HG03139 (cell line): Measurements from ENCODE around the gene ATP1B1.

ENCODE experiments used
- ATAC-seq: cut with Tn5 transposase; IDR thresholded peaks from one replicate; pipeline ENCODE4 v1.9.1; 2021; ENCODE audit not compliant: unreplicated experiment

Gene ATP1B1

DNA sequence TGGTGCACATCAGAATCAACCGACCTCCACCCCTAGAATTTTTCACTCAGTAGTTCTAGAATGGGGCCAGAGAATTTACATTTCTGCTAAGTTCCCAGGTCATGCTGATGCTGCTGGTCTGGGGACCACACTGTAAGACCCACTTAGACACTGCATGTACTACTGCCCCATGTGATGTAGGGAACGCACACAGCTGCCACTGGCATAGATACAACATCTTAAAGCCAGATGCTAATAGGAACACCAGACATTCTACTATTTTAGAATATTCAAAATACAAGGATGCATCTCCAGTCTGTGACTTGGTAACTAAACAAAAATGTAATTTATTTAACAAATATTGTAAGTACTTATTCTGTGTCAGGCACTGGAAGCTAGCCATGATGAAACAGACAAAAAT, 14.1 kb upstream of the ATP1B1 start:
- no peak for ATAC-seq

GRCh38 chr1:169094897-169095569, 11.5 kb upstream of the ATP1B1 start:
- no peak for ATAC-seq

DNA sequence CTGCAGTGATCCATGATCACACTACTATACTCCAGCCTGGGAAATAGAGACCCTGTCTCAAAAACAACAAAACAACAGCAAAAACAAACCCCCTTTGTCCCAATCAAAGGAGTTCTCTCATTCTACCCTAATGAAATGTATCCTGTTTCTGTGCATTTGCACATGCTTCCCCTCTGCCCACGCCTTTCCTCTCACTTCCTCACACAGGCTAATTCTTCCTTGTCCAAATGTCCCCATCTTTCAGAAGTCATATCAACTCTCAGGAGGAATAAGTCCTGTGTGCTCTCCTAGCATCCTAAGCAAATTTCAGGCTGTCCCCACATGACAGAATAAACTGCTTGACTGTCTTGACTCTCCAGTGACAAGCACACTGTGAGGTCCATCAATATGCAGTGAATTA, 8.1 kb upstream of the ATP1B1 start:
- ATAC-seq: no peak

- no peak for ATAC-seq
Observed at GRCh38 chr1:169099561-169099960, 6.9 kb upstream of the ATP1B1 start.

GRCh38 chr1:169100208-169100607, 6.3 kb upstream of the ATP1B1 start:
- no peak for ATAC-seq

DNA sequence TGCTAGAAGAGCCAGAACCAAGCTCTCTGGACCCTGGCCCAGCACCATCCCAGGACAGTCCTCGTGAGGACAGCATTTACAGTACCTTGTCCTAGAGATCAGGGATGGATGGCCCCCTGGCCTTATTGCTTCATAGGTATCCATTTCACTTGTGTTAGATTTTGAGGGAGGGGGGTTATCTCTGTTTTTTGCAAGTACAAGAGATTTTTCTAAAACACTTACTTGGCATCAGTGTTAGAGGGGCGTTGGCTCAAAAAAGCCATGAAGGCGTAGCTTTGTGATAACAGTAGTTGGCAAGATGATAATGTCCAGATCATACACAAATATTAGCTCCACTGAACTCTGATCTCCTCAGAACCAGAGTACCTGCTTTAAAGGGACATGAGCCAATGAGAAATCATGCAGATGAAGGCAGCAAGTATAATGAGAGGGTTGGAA, 5.8 kb upstream of the ATP1B1 start:
- no peak for ATAC-seq

- no peak for ATAC-seq
Observed at GRCh38 chr1:169102567-169102966, 3.9 kb upstream of the ATP1B1 start.

- no peak for ATAC-seq
Observed at GRCh38 chr1:169103002-169103401, 3.5 kb upstream of the ATP1B1 start.

DNA sequence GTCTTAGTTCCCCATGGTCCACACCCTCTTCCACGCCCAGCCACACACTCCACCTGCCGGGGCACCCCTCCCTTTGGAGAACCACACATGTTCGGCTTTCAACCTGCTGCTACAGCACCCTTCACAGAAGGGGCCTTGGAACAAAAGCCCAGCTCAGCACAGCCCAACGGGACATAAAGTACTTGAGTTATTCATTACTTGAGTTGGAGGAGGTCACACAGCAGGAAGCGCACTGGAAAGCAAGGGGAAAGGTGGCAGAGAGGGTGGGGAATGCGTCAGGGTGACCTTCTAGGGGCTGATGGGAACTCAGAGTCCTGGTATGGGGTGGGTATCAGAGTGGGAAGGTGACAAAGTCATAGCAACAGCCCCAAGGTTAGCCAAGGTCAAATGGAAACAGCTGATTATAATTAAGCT, 3.0 kb upstream of the ATP1B1 start:
- no peak for ATAC-seq

GRCh38 chr1:169105087-169105433, 1.4 kb upstream of the ATP1B1 start:
- ATAC-seq: no peak

GRCh38 chr1:169105434-169106094, 926 bp upstream of the ATP1B1 start:
- peak; percentile 31 for ATAC-seq

GRCh38 chr1:169106921-169107602, 572 bp downstream of the ATP1B1 start:
- no peak for ATAC-seq

GRCh38 chr1:169107603-169108208, 1.2 kb downstream of the ATP1B1 start:
- ATAC-seq: no peak

GRCh38 chr1:169108223-169108622, 1.7 kb downstream of the ATP1B1 start:
- no peak for ATAC-seq

- ATAC-seq: peak; percentile 24
Observed at GRCh38 chr1:169108863-169109560, 2.5 kb downstream of the ATP1B1 start.

- ATAC-seq: no peak
Observed at GRCh38 chr1:169109561-169110134, 3.2 kb downstream of the ATP1B1 start.

DNA sequence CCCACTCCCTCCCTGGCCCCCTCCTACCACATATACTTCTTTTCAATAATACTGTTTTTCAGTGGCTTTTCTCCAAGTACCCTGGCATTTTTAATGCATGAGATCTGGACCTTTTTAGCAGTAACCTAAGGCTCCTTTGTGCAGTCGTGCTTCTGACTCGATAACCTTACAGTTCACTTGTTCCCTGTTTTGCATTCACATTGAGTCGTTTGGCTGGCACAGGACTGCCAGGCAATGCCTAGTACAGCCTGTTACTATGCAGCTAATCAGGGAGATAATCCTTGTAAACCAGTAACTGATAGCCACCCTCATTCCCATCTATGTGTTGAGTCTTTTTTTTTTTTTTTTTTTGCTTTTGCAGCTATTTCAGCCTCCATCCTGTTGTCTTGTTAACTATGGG, 3.7 kb downstream of the ATP1B1 start:
- ATAC-seq: no peak

DNA sequence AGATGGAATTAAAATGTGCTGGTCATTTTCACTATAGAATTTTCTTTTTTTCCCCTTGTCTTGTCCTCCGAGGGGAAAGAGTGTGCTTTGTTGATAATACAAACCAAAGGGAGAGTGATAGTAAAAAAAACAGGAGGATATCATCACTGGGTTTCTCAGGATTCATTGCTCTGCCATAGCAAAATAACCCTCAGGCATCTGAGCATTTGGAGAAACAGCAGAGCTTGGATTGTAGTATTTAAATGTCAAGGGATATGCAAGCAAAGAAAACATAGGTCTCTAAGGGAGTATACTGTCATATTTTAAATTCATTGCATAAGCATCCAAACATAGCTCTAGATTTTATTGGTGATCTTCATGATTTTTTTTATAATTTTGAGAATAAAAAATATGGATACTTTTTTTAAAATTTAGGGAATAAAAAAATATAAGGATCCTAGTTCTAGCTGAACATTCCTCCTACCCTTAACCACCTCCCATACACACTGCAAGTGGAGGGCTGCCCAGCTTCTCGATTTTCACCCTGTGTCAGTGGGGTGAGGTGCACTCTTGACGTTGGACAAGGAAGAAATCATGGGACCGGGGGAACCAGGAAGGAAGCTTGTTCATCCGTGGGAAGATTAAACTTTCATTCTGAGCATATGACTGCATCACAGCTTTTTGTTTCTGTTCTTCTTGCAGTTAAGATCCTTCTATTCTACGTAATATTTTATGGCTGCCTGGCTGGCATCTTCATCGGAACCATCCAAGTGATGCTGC, 4.4 kb downstream of the ATP1B1 start:
- no peak for ATAC-seq

DNA sequence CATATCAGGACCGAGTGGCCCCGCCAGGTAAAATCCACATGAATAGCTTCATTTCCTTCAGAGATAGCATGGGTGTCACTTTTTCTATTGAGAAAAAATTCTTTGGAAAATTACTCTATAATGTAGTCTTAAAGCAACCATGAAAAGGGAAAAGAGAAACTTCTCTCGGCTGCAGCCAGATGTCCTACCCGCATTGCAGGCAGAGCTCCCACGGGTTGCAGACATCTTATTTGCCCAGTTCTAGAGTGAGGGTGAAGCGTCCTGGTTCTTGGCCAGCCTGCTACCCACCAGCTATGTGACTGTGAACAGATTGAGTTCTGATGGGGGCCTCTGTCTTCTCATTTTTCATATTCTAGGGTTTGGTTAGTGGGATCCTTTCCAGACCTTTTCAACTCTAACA, 5.0 kb downstream of the ATP1B1 start:
- ATAC-seq: no peak

DNA sequence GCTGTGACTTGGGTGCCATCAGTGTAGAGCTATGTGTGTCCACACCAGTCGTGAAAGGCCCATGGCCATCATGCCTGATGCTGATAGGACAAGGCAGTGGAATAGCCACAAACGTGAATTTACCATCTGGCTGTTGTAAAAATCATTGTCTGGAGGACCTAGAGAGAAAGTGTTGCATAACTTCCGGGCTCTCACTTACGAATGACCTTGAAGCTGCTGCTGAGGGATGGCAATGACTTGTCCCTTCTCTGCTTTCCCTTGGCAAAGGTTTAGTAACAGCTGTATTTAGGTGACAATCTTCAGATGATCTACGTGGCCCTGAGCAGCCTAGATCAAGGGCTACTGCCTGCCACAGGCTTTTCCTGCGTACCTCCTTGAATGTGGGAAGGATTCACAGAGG, 5.8 kb downstream of the ATP1B1 start:
- no peak for ATAC-seq
